ENCODE measurements around the gene OGA.

GRCh38 chr10:101843032-101844021, 25.1 kb upstream of the OGA start, which contains the start of gene KCNIP2:
- TF ChIP-seq ZNF76 (tag by site-specific recombination; IDR thresholded peaks at IDR 0.05; ENCODE audit: borderline replicate concordance, low read depth) (no peak), ZNF175 (tag by site-specific recombination; IDR thresholded peaks at IDR 0.05) (no peak)
- TF ChIP-seq, protein P1, sequence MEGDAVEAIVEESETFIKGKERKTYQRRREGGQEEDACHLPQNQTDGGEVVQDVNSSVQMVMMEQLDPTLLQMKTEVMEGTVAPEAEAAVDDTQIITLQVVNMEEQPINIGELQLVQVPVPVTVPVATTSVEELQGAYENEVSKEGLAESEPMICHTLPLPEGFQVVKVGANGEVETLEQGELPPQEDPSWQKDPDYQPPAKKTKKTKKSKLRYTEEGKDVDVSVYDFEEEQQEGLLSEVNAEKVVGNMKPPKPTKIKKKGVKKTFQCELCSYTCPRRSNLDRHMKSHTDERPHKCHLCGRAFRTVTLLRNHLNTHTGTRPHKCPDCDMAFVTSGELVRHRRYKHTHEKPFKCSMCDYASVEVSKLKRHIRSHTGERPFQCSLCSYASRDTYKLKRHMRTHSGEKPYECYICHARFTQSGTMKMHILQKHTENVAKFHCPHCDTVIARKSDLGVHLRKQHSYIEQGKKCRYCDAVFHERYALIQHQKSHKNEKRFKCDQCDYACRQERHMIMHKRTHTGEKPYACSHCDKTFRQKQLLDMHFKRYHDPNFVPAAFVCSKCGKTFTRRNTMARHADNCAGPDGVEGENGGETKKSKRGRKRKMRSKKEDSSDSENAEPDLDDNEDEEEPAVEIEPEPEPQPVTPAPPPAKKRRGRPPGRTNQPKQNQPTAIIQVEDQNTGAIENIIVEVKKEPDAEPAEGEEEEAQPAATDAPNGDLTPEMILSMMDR (tag by site-specific recombination; IDR thresholded peaks at IDR 0.05) = no peak
